Glutamatergic neuron (in vitro differentiated cells): ENCODE results near the gene PACRG. TPM values are rescaled to one million over a fixed set of nuclear protein-coding genes. Genes with fewer than 3 reads are reported as not detected.

Experiments used
- DNase-seq: peaks from one replicate; pipeline ENCODE4 v3.0.0; 2022
- H3K27ac Mint-ChIP-seq: one replicate; pipeline ENCODE4 v1.8.0; 2020; ENCODE audit warnings: mild to moderate bottlenecking, mixed read lengths, inconsistent platforms; ENCODE audit not compliant: unreplicated experiment
- H3K27me3 Mint-ChIP-seq: one replicate; pipeline ENCODE4 v1.8.0; 2020; ENCODE audit warnings: mild to moderate bottlenecking, moderate library complexity, mixed read lengths, inconsistent platforms; ENCODE audit not compliant: unreplicated experiment
- H3K36me3 Mint-ChIP-seq: one replicate; pipeline ENCODE4 v1.8.0; 2020; ENCODE audit warnings: mild to moderate bottlenecking, mixed read lengths, inconsistent platforms; ENCODE audit not compliant: unreplicated experiment
- H3K4me1 Mint-ChIP-seq: one replicate; pipeline ENCODE4 v1.8.0; 2020; ENCODE audit warnings: mild to moderate bottlenecking, low read depth, mixed read lengths, inconsistent platforms; ENCODE audit not compliant: unreplicated experiment
- H3K4me3 Mint-ChIP-seq: one replicate; pipeline ENCODE4 v1.8.0; 2020; ENCODE audit warnings: mild to moderate bottlenecking, mixed read lengths, inconsistent platforms; ENCODE audit not compliant: unreplicated experiment
- H3K9me3 Mint-ChIP-seq: one replicate; pipeline ENCODE4 v1.8.0; 2020; ENCODE audit warnings: mild to moderate bottlenecking, moderate library complexity, mixed read lengths, inconsistent platforms; ENCODE audit not compliant: unreplicated experiment
- total RNA-seq: library from RNA; stranded (reverse); fragmentation: NEBNext Ultra II Directional; extraction: Animal tissue kit (Norgen Biotek cat#: 25700); gene quantifications from one replicate; pipeline ENCODE4 v1.2.1, GENCODE V29; 2021; ENCODE audit not compliant: unreplicated experiment
- TF ChIP-seq, protein P1 (sequence below): fragments of 200-600 bp; sonication (generic); IDR thresholded peaks from one replicate; pipeline ENCODE4 v1.5.0; 2021; ENCODE audit not compliant: partially characterized antibody, unreplicated experiment

The PACRG gene
- total RNA-seq, 1 donor from 2014 or later: not detected

DNA sequence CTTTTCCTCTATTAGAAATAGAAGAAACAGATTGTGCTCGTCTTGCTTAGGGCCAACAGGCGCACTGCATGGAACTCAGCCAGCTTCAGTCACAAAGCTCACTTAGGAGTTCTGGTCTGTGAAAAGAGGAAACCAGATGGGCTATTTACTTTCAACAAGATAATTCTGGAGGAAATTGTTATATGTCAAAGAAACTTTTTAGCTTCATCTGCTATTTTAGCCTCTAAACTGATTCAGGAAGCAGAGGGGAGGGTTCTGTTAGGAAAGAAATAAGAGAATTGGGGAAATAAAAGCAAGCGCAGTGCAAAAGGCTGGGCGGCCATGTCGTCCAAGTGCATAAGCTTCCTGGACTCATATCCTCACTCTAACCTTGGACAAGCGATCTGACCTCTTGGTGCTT lies 21.5 kb upstream of the PACRG start:
- H3K27ac Mint-ChIP-seq: no peak overlapping the region
- no peaks in the 10 kb centered on the region for H3K9me3 Mint-ChIP-seq
- no peak for DNase-seq
- peaks cover 2% of the 10 kb centered on the region for H3K4me1 Mint-ChIP-seq
- no peak overlapping the region for H3K4me3 Mint-ChIP-seq
- TF ChIP-seq, protein P1, sequence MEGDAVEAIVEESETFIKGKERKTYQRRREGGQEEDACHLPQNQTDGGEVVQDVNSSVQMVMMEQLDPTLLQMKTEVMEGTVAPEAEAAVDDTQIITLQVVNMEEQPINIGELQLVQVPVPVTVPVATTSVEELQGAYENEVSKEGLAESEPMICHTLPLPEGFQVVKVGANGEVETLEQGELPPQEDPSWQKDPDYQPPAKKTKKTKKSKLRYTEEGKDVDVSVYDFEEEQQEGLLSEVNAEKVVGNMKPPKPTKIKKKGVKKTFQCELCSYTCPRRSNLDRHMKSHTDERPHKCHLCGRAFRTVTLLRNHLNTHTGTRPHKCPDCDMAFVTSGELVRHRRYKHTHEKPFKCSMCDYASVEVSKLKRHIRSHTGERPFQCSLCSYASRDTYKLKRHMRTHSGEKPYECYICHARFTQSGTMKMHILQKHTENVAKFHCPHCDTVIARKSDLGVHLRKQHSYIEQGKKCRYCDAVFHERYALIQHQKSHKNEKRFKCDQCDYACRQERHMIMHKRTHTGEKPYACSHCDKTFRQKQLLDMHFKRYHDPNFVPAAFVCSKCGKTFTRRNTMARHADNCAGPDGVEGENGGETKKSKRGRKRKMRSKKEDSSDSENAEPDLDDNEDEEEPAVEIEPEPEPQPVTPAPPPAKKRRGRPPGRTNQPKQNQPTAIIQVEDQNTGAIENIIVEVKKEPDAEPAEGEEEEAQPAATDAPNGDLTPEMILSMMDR: no peak
- peaks cover 3% of the 10 kb centered on the region for H3K36me3 Mint-ChIP-seq
- H3K27me3 Mint-ChIP-seq: no peaks in the 10 kb centered on the region

GRCh38 chr6:162708971-162709370 lies 18.8 kb upstream of the PACRG start:
- Mint-ChIP-seq H3K9me3 (no peaks in the 10 kb centered on the region), H3K27ac (no peak overlapping the region), H3K27me3 (no peaks in the 10 kb centered on the region), H3K4me1 (peaks cover 3% of the 10 kb centered on the region), H3K36me3 (peaks cover 3% of the 10 kb centered on the region), H3K4me3 (no peak overlapping the region)
- no peak for DNase-seq
- TF ChIP-seq, protein P1: no peak

GRCh38 chr6:162709431-162709830 lies 18.3 kb upstream of the PACRG start:
- TF ChIP-seq, protein P1: no peak
- Mint-ChIP-seq H3K9me3 (no peaks in the 10 kb centered on the region), H3K27ac (no peak overlapping the region), H3K27me3 (no peaks in the 10 kb centered on the region), H3K4me3 (no peak overlapping the region), H3K4me1 (peaks cover 8% of the 10 kb centered on the region), H3K36me3 (peaks cover 3% of the 10 kb centered on the region)
- DNase-seq: no peak

GRCh38 chr6:162710419-162710818 lies 17.4 kb upstream of the PACRG start:
- Mint-ChIP-seq H3K9me3 (no peaks in the 10 kb centered on the region), H3K27me3 (no peaks in the 10 kb centered on the region), H3K36me3 (peaks cover 3% of the 10 kb centered on the region), H3K4me3 (no peak overlapping the region), H3K4me1 (peaks cover 12% of the 10 kb centered on the region), H3K27ac (no peak overlapping the region)
- no peak for DNase-seq
- TF ChIP-seq, protein P1: no peak

DNA sequence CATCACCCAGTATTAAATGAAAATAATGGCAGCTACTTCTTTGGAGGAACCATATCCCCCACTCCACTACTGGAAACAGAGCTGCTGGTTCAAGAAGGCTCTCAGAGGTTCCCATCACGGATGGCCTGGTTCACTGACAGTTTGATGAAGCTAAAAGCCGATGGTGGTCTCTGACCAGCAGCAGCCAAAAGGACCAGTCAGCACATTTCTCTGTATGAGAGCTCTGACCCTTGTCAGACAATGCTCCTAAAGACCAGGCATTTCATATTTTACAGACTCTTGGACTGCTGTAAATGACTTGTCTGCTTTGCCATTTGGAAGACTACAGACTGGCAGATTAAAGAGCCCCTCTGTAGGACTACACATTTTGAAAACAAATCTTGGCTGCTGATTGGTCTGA lies 16.8 kb upstream of the PACRG start:
- no peaks in the 10 kb centered on the region for H3K9me3 Mint-ChIP-seq
- TF ChIP-seq, protein P1: no peak
- peaks cover 12% of the 10 kb centered on the region for H3K4me1 Mint-ChIP-seq
- DNase-seq: no peak
- no peaks in the 10 kb centered on the region for H3K27me3 Mint-ChIP-seq
- H3K4me3 Mint-ChIP-seq: no peak overlapping the region
- H3K36me3 Mint-ChIP-seq: peaks cover 3% of the 10 kb centered on the region
- no peak overlapping the region for H3K27ac Mint-ChIP-seq
